HEK293T (cell line): Measurements from ENCODE around the gene HSPA6.
"Not testable (repeated sequence)": the region's sequence is repeated elsewhere in the genome, so short reads cannot be mapped to it uniquely, and the experiment has no call there.

Experiments
- BHLHE40 ChIP-seq: fragments of 450-650 bp; IDR thresholded peaks from 2 replicates; pipeline ENCODE4 v1.6.1; 2016; ENCODE audit warnings: mild to moderate bottlenecking, moderate library complexity, borderline replicate concordance
- ELF4 ChIP-seq: fragments of 450-650 bp; IDR thresholded peaks from 2 replicates; pipeline ENCODE4 v1.6.1; 2017; ENCODE audit warnings: antibody characterized with exemption
- FOXA1 ChIP-seq: fragments of 450-650 bp; IDR thresholded peaks from 2 replicates; pipeline ENCODE4 v1.6.1; 2016; ENCODE audit warnings: mild to moderate bottlenecking
- FOXK2 ChIP-seq: fragments of 450-650 bp; IDR thresholded peaks from 2 replicates; pipeline ENCODE4 v1.6.1; 2016; ENCODE audit warnings: mild to moderate bottlenecking
- FOXM1 ChIP-seq: fragments of 450-650 bp; IDR thresholded peaks from 2 replicates; pipeline ENCODE4 v1.6.1; 2017; ENCODE audit warnings: mild to moderate bottlenecking, borderline replicate concordance
- HDGF ChIP-seq: fragments of 450-650 bp; IDR thresholded peaks from 2 replicates; pipeline ENCODE4 v1.6.1; 2017; ENCODE audit warnings: antibody characterized with exemption, borderline replicate concordance
- LEF1 ChIP-seq: fragments of 450-650 bp; IDR thresholded peaks from 2 replicates; pipeline ENCODE4 v1.6.1; 2017; ENCODE audit warnings: mild to moderate bottlenecking, borderline replicate concordance
- NFRKB ChIP-seq: fragments of 450-650 bp; IDR thresholded peaks from 2 replicates; pipeline ENCODE4 v1.6.1; 2016; ENCODE audit warnings: mild to moderate bottlenecking, moderate library complexity
- SP1 ChIP-seq: fragments of 450-650 bp; IDR thresholded peaks from 2 replicates; pipeline ENCODE4 v1.6.1; 2017
- SUZ12 ChIP-seq: fragments of 450-650 bp; IDR thresholded peaks from 2 replicates; pipeline ENCODE4 v1.6.1; 2016; ENCODE audit warnings: mild to moderate bottlenecking
- ZNF384 ChIP-seq: fragments of 450-650 bp; IDR thresholded peaks from 2 replicates; pipeline ENCODE4 v1.6.1; 2016
- TF ChIP-seq, protein P1 (sequence below): fragments of 450-650 bp; IDR thresholded peaks from 2 replicates; pipeline ENCODE4 v1.6.1; 2016

DNA sequence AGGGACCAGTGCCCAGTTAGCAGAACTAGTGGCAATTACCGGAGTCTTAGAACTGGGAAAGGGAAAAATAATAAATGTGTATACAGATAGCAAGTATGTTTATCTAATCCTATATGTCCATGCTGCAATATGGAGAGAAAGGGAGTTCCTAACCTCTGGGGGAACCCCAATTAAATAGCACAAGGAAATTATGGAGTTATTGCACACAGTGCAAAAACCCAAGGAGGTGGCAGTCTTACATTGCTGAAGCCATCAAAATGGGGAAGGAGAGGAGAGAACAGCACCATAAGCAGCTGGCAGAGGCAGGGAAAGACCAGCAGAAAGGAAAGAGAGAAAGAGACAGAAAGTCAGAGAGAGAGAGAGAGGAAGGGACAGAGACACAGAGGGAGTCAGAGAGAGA is 46.6 kb upstream of the HSPA6 start:
- not testable (repeated sequence) for TF ChIP-seq NFRKB, LEF1, HDGF, FOXM1, BHLHE40, ELF4, SUZ12, SP1, FOXK2, ZNF384, FOXA1
- TF ChIP-seq, protein P1, sequence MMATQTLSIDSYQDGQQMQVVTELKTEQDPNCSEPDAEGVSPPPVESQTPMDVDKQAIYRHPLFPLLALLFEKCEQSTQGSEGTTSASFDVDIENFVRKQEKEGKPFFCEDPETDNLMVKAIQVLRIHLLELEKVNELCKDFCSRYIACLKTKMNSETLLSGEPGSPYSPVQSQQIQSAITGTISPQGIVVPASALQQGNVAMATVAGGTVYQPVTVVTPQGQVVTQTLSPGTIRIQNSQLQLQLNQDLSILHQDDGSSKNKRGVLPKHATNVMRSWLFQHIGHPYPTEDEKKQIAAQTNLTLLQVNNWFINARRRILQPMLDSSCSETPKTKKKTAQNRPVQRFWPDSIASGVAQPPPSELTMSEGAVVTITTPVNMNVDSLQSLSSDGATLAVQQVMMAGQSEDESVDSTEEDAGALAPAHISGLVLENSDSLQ, result not testable (repeated sequence)
